Measurements from ENCODE around the gene GRM4. TPM values are rescaled to one million over a fixed set of nuclear protein-coding genes. Genes with fewer than 3 reads are reported as not detected.
"Not testable (repeated sequence)": the region's sequence is repeated elsewhere in the genome, so short reads cannot be mapped to it uniquely, and the experiment has no call there.

The GRM4 gene
- total RNA-seq, 4 donors from 2014 or later: not detected

DNA sequence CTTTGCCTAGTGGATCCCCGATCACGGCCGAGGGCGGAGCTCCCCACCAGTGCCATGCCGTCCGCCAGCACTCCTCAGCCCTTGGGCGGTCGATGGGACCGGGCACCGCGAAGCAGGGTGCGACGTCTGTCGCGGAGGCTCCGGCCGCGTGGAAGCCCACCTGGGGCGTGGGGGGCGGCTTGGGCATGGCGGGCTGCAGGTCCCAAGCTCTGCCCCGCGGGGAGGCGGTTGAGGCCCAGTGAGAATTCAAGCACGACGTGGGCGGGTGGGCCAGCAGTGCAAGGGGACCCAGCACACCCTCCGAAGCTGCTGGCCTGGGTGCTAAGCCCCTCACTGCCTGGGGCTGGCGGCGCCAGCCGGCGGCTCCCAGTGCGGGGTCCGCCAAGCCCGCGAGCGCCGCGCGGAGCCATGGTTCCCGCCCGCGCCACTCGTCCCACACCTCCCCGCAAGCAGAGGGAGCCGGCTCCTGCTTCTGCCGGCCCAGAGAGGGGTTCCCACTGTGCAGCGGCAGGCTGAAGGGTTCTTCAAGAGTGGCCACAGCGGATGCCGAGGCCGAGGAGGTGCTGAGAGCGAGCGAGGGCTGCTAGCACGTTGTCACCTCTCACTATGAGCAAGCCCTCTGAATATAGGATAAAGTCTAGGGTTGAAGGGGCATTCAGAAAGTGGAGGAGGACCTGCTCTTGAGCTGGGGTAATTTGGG is 128.6 kb downstream of the GRM4 start:
- Histone ChIP-seq H3K27me3 (no peaks in the 10 kb centered on the region), H3K27ac (no peak overlapping the region), H3K4me1 (no peaks in the 10 kb centered on the region), H3K4me3 (no peak overlapping the region), H3K9me3 (no peaks in the 10 kb centered on the region), H3K36me3 (no peaks in the 10 kb centered on the region)
- no peak for DNase-seq
- TF ChIP-seq, protein P1, sequence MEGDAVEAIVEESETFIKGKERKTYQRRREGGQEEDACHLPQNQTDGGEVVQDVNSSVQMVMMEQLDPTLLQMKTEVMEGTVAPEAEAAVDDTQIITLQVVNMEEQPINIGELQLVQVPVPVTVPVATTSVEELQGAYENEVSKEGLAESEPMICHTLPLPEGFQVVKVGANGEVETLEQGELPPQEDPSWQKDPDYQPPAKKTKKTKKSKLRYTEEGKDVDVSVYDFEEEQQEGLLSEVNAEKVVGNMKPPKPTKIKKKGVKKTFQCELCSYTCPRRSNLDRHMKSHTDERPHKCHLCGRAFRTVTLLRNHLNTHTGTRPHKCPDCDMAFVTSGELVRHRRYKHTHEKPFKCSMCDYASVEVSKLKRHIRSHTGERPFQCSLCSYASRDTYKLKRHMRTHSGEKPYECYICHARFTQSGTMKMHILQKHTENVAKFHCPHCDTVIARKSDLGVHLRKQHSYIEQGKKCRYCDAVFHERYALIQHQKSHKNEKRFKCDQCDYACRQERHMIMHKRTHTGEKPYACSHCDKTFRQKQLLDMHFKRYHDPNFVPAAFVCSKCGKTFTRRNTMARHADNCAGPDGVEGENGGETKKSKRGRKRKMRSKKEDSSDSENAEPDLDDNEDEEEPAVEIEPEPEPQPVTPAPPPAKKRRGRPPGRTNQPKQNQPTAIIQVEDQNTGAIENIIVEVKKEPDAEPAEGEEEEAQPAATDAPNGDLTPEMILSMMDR (IDR thresholded peaks at IDR 0.05): no peak
- no peak for TF ChIP-seq POLR2A (IDR thresholded peaks at IDR 0.05)

DNA sequence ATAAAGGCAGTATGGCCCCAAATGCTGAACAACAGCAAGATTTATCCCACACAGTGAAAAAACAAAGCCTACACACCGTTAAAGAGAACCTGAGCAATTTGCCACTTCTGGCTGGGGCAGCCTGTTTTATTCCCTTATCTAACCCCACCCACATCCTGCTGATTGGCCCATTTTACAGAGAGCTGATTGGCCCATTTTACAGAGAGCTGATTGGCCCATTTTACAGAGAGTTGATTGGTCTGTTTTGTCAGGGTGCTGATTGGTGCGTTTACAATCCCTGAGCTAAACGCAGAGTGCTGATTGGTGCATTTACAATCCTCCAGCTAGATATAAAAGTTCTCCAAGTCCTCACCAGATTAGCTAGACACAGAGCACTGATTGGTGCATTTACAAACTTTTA is 129.3 kb downstream of the GRM4 start:
- H3K9me3 ChIP-seq, DNase-seq, H3K4me3 ChIP-seq, H3K4me1 ChIP-seq, H3K36me3 ChIP-seq, H3K27me3 ChIP-seq, H3K27ac ChIP-seq: not testable (repeated sequence)

DNA sequence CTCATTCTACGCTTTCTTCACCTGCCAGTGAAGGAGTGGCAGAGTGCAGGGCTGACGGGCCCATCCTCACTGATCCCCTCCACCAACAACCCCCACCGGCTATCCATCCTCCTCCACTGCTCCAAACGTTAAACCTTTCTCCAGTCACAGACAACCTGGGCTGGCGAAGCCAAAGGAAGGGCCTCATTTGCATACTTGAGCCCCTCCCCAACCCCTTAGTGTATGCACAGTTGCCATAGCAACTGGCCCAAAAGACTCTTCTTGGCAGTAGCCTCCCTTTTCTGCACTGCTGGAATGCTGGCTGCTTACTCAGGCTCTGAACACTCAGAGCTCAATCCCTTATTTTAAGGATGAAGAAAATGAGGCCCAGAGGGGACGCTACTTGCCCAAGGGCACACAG is 130.3 kb downstream of the GRM4 start:
- no peaks in the 10 kb centered on the region for H3K27me3 ChIP-seq
- no peaks in the 10 kb centered on the region for H3K9me3 ChIP-seq
- H3K4me3 ChIP-seq: no peak overlapping the region
- TF ChIP-seq POLR2A (IDR thresholded peaks at IDR 0.05): no peak
- TF ChIP-seq, protein P1 (IDR thresholded peaks at IDR 0.05): no peak
- no peaks in the 10 kb centered on the region for H3K4me1 ChIP-seq
- no peaks in the 10 kb centered on the region for H3K36me3 ChIP-seq
- DNase-seq: peak in 1 of 3 donors; percentile 7
- H3K27ac ChIP-seq: no peak overlapping the region

DNA sequence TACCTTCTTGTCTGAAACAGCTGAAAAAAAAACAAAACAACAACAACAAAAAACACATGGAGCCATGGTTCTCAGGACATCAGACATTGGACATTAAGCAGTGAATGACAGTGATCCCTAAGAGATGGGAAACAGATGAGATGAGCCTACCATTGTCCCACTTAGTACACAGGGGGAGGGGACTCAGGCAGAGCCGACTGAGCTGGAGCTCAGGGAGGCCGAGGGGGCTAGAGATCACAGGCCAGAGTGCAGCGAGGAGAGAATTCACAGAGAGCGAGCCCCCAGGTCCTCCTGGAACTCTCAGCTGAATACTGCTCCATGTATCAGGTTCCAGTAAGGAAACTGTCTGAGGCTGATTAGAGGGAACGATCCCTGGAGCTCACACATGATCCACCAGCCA is 134.6 kb downstream of the GRM4 start:
- Histone ChIP-seq H3K36me3 (no peaks in the 10 kb centered on the region), H3K27ac (no peak overlapping the region), H3K4me3 (no peak overlapping the region), H3K27me3 (no peaks in the 10 kb centered on the region), H3K9me3 (no peaks in the 10 kb centered on the region), H3K4me1 (no peaks in the 10 kb centered on the region)
- TF ChIP-seq, protein P1 (IDR thresholded peaks at IDR 0.05): no peak
- TF ChIP-seq POLR2A (IDR thresholded peaks at IDR 0.05): no peak
- DNase-seq: peak in 1 of 3 donors; percentile 3

DNA sequence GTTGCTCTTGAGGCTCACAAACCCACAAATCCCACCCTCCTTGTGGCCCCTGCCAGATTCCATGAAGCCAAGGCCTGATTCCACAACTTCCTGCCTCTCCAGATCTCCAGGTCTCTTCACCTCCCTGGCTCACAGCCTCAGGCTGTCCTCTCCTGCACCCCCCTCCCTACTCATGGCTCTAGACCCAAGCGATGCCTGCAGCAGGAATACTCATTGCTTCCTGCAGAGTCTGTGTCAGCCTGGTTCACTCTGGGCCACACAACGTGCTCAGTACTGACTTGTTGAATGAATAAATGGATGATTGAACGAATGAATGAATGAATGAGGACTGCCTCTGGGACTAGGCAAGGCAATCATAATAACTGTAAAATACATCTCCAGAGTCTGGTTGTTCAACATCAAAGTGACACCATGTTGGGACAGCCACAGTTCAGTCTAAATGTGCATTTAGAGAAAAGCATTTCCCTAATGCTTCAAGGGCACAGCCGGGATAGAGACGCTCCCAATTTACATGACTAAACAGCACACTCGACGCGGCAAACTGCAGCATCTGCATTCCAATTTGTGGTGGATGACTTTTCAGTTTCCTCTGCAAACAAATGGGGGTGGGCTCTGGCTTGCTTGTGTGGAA is 139.9 kb downstream of the GRM4 start:
- Histone ChIP-seq H3K9me3 (no peaks in the 10 kb centered on the region), H3K36me3 (no peaks in the 10 kb centered on the region), H3K27me3 (no peaks in the 10 kb centered on the region), H3K27ac (no peak overlapping the region), H3K4me3 (no peak overlapping the region), H3K4me1 (no peaks in the 10 kb centered on the region)
- no peak for TF ChIP-seq POLR2A (IDR thresholded peaks at IDR 0.05)
- TF ChIP-seq, protein P1 (IDR thresholded peaks at IDR 0.05): no peak
- peak in 1 of 3 donors; percentile 11 for DNase-seq

DNA sequence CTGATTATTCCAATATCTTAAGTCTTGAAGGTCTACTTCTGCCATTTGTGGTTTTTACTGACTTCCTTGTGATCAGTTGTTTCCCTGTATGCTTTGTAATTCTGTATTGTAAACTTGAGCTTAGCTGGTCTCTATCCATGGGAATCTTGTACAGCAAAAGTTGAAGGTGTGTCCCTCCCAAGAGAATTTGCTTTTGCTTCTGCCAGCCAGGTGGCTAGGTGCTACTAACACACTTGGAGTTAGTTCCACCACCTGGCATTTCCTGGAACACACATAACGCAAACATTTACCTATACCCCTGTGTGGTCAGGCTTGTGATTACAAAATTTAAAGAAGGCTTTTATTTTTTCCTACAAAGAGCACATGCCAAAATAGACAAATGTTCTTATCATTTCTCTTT is 141.2 kb downstream of the GRM4 start:
- Histone ChIP-seq H3K36me3 (no peaks in the 10 kb centered on the region), H3K27ac (no peak overlapping the region), H3K9me3 (no peaks in the 10 kb centered on the region), H3K4me3 (no peak overlapping the region), H3K4me1 (no peaks in the 10 kb centered on the region), H3K27me3 (no peaks in the 10 kb centered on the region)
- no peak for DNase-seq
- TF ChIP-seq, protein P1 (IDR thresholded peaks at IDR 0.05): no peak
- TF ChIP-seq POLR2A (IDR thresholded peaks at IDR 0.05): no peak

All from Peyer's patch (tissue), 4 donors.